Measurements from ENCODE around the gene MRPL58.

GRCh38 chr17:74998783-74999182 lies 13.7 kb upstream of the MRPL58 start:
- TF ChIP-seq EP300 (IDR thresholded peaks at IDR 0.05), result no peak
- TF ChIP-seq CTCF (IDR thresholded peaks at IDR 0.05), result no peak
